Panc1 (cell line): ENCODE measurements around the gene NUSAP1.

Experiments
- TCF7L2 ChIP-seq: IDR thresholded peaks from 2 replicates; pipeline ENCODE4 v1.6.1; 2011; ENCODE audit warnings: mild to moderate bottlenecking, low read depth, low read length, inconsistent platforms
- TF ChIP-seq, protein P1 (sequence below): fragments of 450-650 bp; IDR thresholded peaks from 2 replicates; pipeline ENCODE4 v1.5.1; 2017; ENCODE audit warnings: mild to moderate bottlenecking
- TF ChIP-seq, protein P2 (sequence below), 2 experiments: IDR thresholded peaks; 2 replicates each; pipeline ENCODE4 v1.6.1; 2011 to 2012; ENCODE audit warnings: low read depth in 2 of 2, control low read depth in 1 of 2, low read length in 1 of 2, mild to moderate bottlenecking in 1 of 2, moderate library complexity in 1 of 2; ENCODE audit not compliant: insufficient read depth in 1 of 2

DNA sequence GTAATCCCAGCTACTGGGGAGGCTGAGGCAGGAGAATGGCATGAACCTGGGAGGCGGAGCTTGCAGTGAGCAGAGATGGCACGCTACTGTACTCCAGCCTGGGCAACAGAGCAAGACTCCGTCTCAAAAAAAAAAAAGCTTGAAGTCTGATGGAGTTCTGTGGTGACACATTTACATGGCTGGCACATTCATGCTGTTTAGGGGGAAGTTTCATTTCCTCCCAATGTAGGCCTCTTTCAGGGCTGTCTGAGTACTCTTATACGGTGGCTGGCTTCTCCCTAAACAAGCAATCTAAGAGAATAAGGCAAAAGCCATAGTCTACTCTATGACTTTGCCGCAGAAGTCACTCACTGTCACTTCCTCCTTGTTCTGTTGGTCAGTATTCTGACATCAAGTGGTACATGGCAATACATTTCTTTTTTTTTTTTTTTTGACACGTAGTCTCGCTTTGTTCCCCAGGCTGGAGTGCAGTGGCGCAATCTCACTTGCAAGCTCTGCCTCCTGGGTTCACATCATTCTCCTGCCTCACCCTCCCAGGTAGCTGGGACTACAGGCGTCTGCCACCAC lies 41.5 kb upstream of the NUSAP1 start:
- TF ChIP-seq, protein P1, sequence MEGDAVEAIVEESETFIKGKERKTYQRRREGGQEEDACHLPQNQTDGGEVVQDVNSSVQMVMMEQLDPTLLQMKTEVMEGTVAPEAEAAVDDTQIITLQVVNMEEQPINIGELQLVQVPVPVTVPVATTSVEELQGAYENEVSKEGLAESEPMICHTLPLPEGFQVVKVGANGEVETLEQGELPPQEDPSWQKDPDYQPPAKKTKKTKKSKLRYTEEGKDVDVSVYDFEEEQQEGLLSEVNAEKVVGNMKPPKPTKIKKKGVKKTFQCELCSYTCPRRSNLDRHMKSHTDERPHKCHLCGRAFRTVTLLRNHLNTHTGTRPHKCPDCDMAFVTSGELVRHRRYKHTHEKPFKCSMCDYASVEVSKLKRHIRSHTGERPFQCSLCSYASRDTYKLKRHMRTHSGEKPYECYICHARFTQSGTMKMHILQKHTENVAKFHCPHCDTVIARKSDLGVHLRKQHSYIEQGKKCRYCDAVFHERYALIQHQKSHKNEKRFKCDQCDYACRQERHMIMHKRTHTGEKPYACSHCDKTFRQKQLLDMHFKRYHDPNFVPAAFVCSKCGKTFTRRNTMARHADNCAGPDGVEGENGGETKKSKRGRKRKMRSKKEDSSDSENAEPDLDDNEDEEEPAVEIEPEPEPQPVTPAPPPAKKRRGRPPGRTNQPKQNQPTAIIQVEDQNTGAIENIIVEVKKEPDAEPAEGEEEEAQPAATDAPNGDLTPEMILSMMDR, result no peak
- no peak for TF ChIP-seq TCF7L2
- TF ChIP-seq, protein P2, sequence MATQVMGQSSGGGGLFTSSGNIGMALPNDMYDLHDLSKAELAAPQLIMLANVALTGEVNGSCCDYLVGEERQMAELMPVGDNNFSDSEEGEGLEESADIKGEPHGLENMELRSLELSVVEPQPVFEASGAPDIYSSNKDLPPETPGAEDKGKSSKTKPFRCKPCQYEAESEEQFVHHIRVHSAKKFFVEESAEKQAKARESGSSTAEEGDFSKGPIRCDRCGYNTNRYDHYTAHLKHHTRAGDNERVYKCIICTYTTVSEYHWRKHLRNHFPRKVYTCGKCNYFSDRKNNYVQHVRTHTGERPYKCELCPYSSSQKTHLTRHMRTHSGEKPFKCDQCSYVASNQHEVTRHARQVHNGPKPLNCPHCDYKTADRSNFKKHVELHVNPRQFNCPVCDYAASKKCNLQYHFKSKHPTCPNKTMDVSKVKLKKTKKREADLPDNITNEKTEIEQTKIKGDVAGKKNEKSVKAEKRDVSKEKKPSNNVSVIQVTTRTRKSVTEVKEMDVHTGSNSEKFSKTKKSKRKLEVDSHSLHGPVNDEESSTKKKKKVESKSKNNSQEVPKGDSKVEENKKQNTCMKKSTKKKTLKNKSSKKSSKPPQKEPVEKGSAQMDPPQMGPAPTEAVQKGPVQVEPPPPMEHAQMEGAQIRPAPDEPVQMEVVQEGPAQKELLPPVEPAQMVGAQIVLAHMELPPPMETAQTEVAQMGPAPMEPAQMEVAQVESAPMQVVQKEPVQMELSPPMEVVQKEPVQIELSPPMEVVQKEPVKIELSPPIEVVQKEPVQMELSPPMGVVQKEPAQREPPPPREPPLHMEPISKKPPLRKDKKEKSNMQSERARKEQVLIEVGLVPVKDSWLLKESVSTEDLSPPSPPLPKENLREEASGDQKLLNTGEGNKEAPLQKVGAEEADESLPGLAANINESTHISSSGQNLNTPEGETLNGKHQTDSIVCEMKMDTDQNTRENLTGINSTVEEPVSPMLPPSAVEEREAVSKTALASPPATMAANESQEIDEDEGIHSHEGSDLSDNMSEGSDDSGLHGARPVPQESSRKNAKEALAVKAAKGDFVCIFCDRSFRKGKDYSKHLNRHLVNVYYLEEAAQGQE (IDR thresholded peaks at IDR 0.05; ENCODE audit: insufficient read depth in 1 of 2, low read depth in 2 of 2, low read length in 1 of 2), result no peak
